Measurements from ENCODE around the gene AAGAB. TPM values are rescaled to one million over a fixed set of nuclear protein-coding genes. Genes with fewer than 3 reads are reported as not detected.

AAGAB gene
- polyA plus RNA-seq, 1 donor from 2014 or later: 114 TPM

DNA sequence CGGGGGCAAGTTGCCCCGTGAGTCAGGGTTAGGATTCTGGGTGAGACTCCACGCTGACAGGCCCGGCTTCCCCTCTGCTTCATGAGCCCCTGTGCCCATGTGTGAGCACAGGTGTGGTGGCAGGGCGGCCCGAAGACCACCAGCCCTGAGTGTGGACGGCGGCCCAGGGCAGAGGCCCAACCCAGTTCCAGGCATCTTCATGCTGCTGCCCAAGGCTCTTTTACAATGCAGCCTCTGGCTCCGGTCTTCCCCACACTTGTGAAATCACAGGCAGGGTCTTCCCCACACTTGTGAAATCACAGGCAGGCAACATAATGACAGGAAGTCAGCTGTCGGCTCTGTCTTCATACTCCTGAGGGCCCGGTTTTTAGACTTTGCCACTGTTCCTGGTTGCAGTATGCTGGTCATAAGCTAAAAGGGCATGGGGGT lies 78.8 kb downstream of the AAGAB start:
- H3K9me2 ChIP-seq (ENCODE audit: insufficient read depth, low read length): no peaks in the 10 kb centered on the region
- H3F3A ChIP-seq (ENCODE audit: insufficient read depth, low read length, poor library complexity, severe bottlenecking): no peaks in the 10 kb centered on the region
- no peaks in the 10 kb centered on the region for H3K36me3 ChIP-seq (ENCODE audit: insufficient read depth, low read length)
- H3K4me2 ChIP-seq (ENCODE audit: low read length): no peak overlapping the region
- no peaks in the 10 kb centered on the region for H3K79me2 ChIP-seq (replicated peaks; ENCODE audit: insufficient read depth, low read length)
- no peak overlapping the region for H3K27ac ChIP-seq (ENCODE audit: low read length)
- H4K20me1 ChIP-seq (ENCODE audit: insufficient read depth): no peaks in the 10 kb centered on the region
- no peak overlapping the region for H2AFZ ChIP-seq (ENCODE audit: low read depth, low read length)
- H3K4me3 ChIP-seq (ENCODE audit: low read length): no peak overlapping the region
- no peaks in the 10 kb centered on the region for H3K9me3 ChIP-seq (ENCODE audit: low read length)
- TF ChIP-seq MXI1 (conservative IDR thresholded peaks at IDR 0.05; ENCODE audit: poor library complexity, severe bottlenecking) (no peak), POLR2AphosphoS5 (IDR thresholded peaks at IDR 0.05) (no peak), SMC3 (conservative IDR thresholded peaks at IDR 0.05; ENCODE audit: poor library complexity) (no peak), TAF1 (IDR thresholded peaks at IDR 0.05; ENCODE audit: low read depth) (no peak), RAD21 (conservative IDR thresholded peaks at IDR 0.05) (no peak), EP300 (conservative IDR thresholded peaks at IDR 0.05; ENCODE audit: poor library complexity, severe bottlenecking) (no peak), EZH2 (IDR thresholded peaks at IDR 0.05; ENCODE audit: borderline replicate concordance, insufficient read depth, low read length, poor library complexity, severe bottlenecking) (no peak)
- TF ChIP-seq, protein P1, sequence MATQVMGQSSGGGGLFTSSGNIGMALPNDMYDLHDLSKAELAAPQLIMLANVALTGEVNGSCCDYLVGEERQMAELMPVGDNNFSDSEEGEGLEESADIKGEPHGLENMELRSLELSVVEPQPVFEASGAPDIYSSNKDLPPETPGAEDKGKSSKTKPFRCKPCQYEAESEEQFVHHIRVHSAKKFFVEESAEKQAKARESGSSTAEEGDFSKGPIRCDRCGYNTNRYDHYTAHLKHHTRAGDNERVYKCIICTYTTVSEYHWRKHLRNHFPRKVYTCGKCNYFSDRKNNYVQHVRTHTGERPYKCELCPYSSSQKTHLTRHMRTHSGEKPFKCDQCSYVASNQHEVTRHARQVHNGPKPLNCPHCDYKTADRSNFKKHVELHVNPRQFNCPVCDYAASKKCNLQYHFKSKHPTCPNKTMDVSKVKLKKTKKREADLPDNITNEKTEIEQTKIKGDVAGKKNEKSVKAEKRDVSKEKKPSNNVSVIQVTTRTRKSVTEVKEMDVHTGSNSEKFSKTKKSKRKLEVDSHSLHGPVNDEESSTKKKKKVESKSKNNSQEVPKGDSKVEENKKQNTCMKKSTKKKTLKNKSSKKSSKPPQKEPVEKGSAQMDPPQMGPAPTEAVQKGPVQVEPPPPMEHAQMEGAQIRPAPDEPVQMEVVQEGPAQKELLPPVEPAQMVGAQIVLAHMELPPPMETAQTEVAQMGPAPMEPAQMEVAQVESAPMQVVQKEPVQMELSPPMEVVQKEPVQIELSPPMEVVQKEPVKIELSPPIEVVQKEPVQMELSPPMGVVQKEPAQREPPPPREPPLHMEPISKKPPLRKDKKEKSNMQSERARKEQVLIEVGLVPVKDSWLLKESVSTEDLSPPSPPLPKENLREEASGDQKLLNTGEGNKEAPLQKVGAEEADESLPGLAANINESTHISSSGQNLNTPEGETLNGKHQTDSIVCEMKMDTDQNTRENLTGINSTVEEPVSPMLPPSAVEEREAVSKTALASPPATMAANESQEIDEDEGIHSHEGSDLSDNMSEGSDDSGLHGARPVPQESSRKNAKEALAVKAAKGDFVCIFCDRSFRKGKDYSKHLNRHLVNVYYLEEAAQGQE (IDR thresholded peaks at IDR 0.05; ENCODE audit: borderline replicate concordance): no peak
- TF ChIP-seq, protein P2, sequence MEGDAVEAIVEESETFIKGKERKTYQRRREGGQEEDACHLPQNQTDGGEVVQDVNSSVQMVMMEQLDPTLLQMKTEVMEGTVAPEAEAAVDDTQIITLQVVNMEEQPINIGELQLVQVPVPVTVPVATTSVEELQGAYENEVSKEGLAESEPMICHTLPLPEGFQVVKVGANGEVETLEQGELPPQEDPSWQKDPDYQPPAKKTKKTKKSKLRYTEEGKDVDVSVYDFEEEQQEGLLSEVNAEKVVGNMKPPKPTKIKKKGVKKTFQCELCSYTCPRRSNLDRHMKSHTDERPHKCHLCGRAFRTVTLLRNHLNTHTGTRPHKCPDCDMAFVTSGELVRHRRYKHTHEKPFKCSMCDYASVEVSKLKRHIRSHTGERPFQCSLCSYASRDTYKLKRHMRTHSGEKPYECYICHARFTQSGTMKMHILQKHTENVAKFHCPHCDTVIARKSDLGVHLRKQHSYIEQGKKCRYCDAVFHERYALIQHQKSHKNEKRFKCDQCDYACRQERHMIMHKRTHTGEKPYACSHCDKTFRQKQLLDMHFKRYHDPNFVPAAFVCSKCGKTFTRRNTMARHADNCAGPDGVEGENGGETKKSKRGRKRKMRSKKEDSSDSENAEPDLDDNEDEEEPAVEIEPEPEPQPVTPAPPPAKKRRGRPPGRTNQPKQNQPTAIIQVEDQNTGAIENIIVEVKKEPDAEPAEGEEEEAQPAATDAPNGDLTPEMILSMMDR (IDR thresholded peaks at IDR 0.05; ENCODE audit: poor library complexity, severe bottlenecking): no peak
- H3K9ac ChIP-seq (ENCODE audit: low read length): no peak overlapping the region
- H3K27me3 ChIP-seq (ENCODE audit: insufficient read depth, low read depth, low read length): no peaks in the 10 kb centered on the region

DNA sequence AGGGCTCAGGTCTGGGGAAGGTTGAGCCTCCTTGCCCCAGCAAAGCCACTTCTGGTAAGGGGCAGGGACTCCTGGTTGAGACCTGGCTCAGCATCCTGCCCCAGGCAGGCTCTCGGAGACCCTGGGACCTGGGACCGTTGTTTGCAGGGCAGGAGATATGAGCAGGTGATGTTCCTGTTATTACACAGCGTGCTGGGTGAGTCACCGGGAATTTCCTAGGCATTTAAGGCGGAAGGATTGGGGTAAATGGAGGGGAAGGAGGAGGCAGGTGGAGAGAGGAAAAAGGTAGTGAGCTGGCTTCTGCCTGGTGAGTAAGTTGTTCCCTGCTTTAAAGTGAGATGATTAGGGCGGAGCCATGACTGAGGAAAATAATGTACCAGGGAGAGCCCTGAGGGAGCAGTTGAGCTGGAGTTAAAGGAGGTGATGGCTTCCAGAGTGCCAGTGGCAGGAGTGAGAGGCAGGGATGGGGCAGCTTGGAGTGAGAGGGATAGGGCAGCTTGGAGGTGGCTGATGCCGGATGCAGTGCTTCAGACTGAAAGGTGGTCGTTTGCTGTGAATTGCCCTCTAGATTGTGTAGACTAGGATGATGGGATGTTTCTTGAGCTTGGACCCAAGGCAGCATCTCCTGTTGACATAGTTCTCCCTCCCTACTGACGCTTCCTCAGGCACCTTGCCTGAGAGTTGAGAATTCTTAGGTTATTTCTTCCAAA lies 79.4 kb downstream of the AAGAB start:
- no peaks in the 10 kb centered on the region for H3K9me2 ChIP-seq (ENCODE audit: insufficient read depth, low read length)
- H3K4me3 ChIP-seq (ENCODE audit: low read length): no peak overlapping the region
- H3K4me2 ChIP-seq (ENCODE audit: low read length): no peak overlapping the region
- H3K27ac ChIP-seq (ENCODE audit: low read length): no peak overlapping the region
- H3K36me3 ChIP-seq (ENCODE audit: insufficient read depth, low read length): no peaks in the 10 kb centered on the region
- H4K20me1 ChIP-seq (ENCODE audit: insufficient read depth): no peaks in the 10 kb centered on the region
- H3K27me3 ChIP-seq (ENCODE audit: insufficient read depth, low read depth, low read length): no peaks in the 10 kb centered on the region
- H3K9me3 ChIP-seq (ENCODE audit: low read length): no peaks in the 10 kb centered on the region
- H3K79me2 ChIP-seq (replicated peaks; ENCODE audit: insufficient read depth, low read length): no peaks in the 10 kb centered on the region
- H3F3A ChIP-seq (ENCODE audit: insufficient read depth, low read length, poor library complexity, severe bottlenecking): no peaks in the 10 kb centered on the region
- no peak overlapping the region for H2AFZ ChIP-seq (ENCODE audit: low read depth, low read length)
- TF ChIP-seq EZH2 (IDR thresholded peaks at IDR 0.05; ENCODE audit: borderline replicate concordance, insufficient read depth, low read length, poor library complexity, severe bottlenecking): no peak
- TF ChIP-seq RAD21 (conservative IDR thresholded peaks at IDR 0.05): no peak
- TF ChIP-seq, protein P1 (IDR thresholded peaks at IDR 0.05; ENCODE audit: borderline replicate concordance): no peak
- no peak for TF ChIP-seq POLR2AphosphoS5 (IDR thresholded peaks at IDR 0.05)
- TF ChIP-seq, protein P2 (IDR thresholded peaks at IDR 0.05; ENCODE audit: poor library complexity, severe bottlenecking): no peak
- no peak for TF ChIP-seq TAF1 (IDR thresholded peaks at IDR 0.05; ENCODE audit: low read depth)
- TF ChIP-seq MXI1 (conservative IDR thresholded peaks at IDR 0.05; ENCODE audit: poor library complexity, severe bottlenecking): no peak
- TF ChIP-seq EP300 (conservative IDR thresholded peaks at IDR 0.05; ENCODE audit: poor library complexity, severe bottlenecking): no peak
- TF ChIP-seq SMC3 (conservative IDR thresholded peaks at IDR 0.05; ENCODE audit: poor library complexity): no peak
- no peak overlapping the region for H3K9ac ChIP-seq (ENCODE audit: low read length)

Data from neural cell (in vitro differentiated cells).